Natural killer cell (primary cell): Measurements from ENCODE around the gene HDGFL2. TPM values are rescaled to one million over a fixed set of nuclear protein-coding genes. Genes with fewer than 3 reads are reported as not detected.

Experiments
- ATAC-seq, 3 donors: fragments of 150-1000 bp in 2 of 3; fragments of 200-7000 bp in 1 of 3; cut with Tn5 transposase; 1 replicate in 1 of 3; 2 replicates in 2 of 3; pipeline ENCODE4 v1.10.0; 2021; ENCODE audit warnings: mild to moderate bottlenecking in 2 of 3, moderate library complexity in 2 of 3
- DNase-seq, 2 donors: peaks; one replicate each; pipeline versions ENCODE4 v3.0.0 to v3.0.0-alpha.2; 2013 to 2021; ENCODE audit warnings: mixed read lengths in 1 of 2
- H3K27ac ChIP-seq: one replicate; pipeline ENCODE4 v1.5.1; 2013; ENCODE audit warnings: mild to moderate bottlenecking, low read length
- H3K27me3 ChIP-seq: one replicate; pipeline ENCODE4 v1.6.1; 2013; ENCODE audit warnings: low read length; ENCODE audit not compliant: control insufficient read depth, insufficient read depth
- H3K36me3 ChIP-seq: one replicate; pipeline ENCODE4 v1.6.1; 2013; ENCODE audit warnings: low read length; ENCODE audit not compliant: control insufficient read depth, insufficient read depth
- H3K4me1 ChIP-seq: one replicate; pipeline ENCODE4 v1.6.1; 2013; ENCODE audit warnings: low read length; ENCODE audit not compliant: control insufficient read depth, insufficient read depth
- H3K4me3 ChIP-seq: one replicate; pipeline ENCODE4 v1.5.1; 2013; ENCODE audit warnings: low read length
- H3K9me3 ChIP-seq: one replicate; pipeline ENCODE4 v1.6.1; 2013; ENCODE audit warnings: low read length; ENCODE audit not compliant: control insufficient read depth, insufficient read depth
- H3K27ac Mint-ChIP-seq, 2 donors: one replicate each; pipeline ENCODE4 v1.8.0; 2022; ENCODE audit warnings: mild to moderate bottlenecking in 2 of 2, mixed read lengths in 2 of 2, moderate library complexity in 1 of 2
- H3K27me3 Mint-ChIP-seq, 2 donors: one replicate each; pipeline ENCODE4 v1.8.0; 2022; ENCODE audit warnings: low read depth in 2 of 2, mixed read lengths in 2 of 2
- H3K36me3 Mint-ChIP-seq: one replicate; pipeline ENCODE4 v1.8.0; 2022; ENCODE audit warnings: mixed read lengths
- H3K4me1 Mint-ChIP-seq, 2 donors: one replicate each; pipeline ENCODE4 v1.8.0; 2022; ENCODE audit warnings: mixed read lengths in 2 of 2
- H3K4me3 Mint-ChIP-seq: one replicate; pipeline ENCODE4 v1.8.0; 2022; ENCODE audit warnings: mild to moderate bottlenecking, moderate library complexity, mixed read lengths
- H3K9me3 Mint-ChIP-seq, 2 donors: one replicate each; pipeline ENCODE4 v1.8.0; 2022; ENCODE audit warnings: mixed read lengths in 2 of 2
- CTCF ChIP-seq: fragments of 200-600 bp; IDR thresholded peaks from one replicate; pipeline ENCODE4 v1.8.0; 2022; ENCODE audit warnings: antibody characterized with exemption
- WGBS: methylation state at CpG from one replicate; pipeline ENCODE4 v1.1.7; 2013; ENCODE audit warnings: missing lambda C conversion rate; ENCODE audit not compliant: insufficient coverage; 5-methylcytosine and 5-hydroxymethylcytosine counted together
- intact Hi-C: fragments of 100-400 bp; cut with micrococcal nuclease; formaldehyde crosslinking; loops from one replicate; pipeline ENCODE4 v1.14.2; 2022
- total RNA-seq, 4 donors: library from RNA; stranded (reverse); fragments of 120-200 nt in 1 of 4; gene quantifications; one replicate each; pipeline versions ENCODE4 v1.2.3 to v1.2.4, GENCODE V29; 2013 to 2022

HDGFL2 gene
- total RNA-seq, 3 donors from 2014 or later (not counting 1 experiment from before 2014, with no cell fraction given): 28.7 to 43.6 (median 29.8) TPM

- Histone ChIP-seq H3K36me3 (no peaks in the 10 kb centered on the region), H3K4me3 (no peak overlapping the region), H3K27me3 (no peaks in the 10 kb centered on the region), H3K9me3 (no peaks in the 10 kb centered on the region), H3K4me1 (no peaks in the 10 kb centered on the region), H3K27ac (no peak overlapping the region)
- Mint-ChIP-seq H3K27ac (no peak overlapping the region), H3K4me1 (no peaks in the 10 kb centered on the region), H3K36me3 (no peaks in the 10 kb centered on the region), H3K4me3 (no peak overlapping the region), H3K9me3 (peaks cover 4% of the 10 kb centered on the region in 2 donors), H3K27me3 (peaks cover 0 to 8% of the 10 kb centered on the region in 2 donors)
- TF ChIP-seq CTCF: no peak
- WGBS: 77% methylated on average over 14 of the region's 14 CpGs
- intact Hi-C loops: no loop called here
- ATAC-seq (no peak), DNase-seq (no peak)
Measured at GRCh38 chr19:4548238-4548584, 76.1 kb downstream of the HDGFL2 start.

GRCh38 chr19:4550018-4550417, 77.9 kb downstream of the HDGFL2 start:
- TF ChIP-seq CTCF: no peak
- no peaks in the 10 kb centered on the region for H3K4me1 ChIP-seq
- Mint-ChIP-seq H3K27ac (no peak overlapping the region), H3K4me3 (no peak overlapping the region), H3K27me3 (peaks cover 0 to 8% of the 10 kb centered on the region in 2 donors), H3K4me1 (no peaks in the 10 kb centered on the region), H3K36me3 (no peaks in the 10 kb centered on the region), H3K9me3 (peaks cover 4 to 6% of the 10 kb centered on the region in 2 donors)
- no peaks in the 10 kb centered on the region for H3K36me3 ChIP-seq
- no peaks in the 10 kb centered on the region for H3K9me3 ChIP-seq
- ATAC-seq: no peak
- intact Hi-C loops: no loop called here
- no peaks in the 10 kb centered on the region for H3K27me3 ChIP-seq
- 93% methylated on average over 18 of the region's 18 CpGs for WGBS
- no peak overlapping the region for H3K4me3 ChIP-seq
- no peak overlapping the region for H3K27ac ChIP-seq
- DNase-seq: no peak

- DNase-seq (no peak), ATAC-seq (no peak)
- Histone ChIP-seq H3K36me3 (no peaks in the 10 kb centered on the region), H3K4me1 (no peaks in the 10 kb centered on the region), H3K27ac (no peak overlapping the region), H3K27me3 (no peaks in the 10 kb centered on the region), H3K4me3 (no peak overlapping the region), H3K9me3 (no peaks in the 10 kb centered on the region)
- intact Hi-C loops: no loop called here
- Mint-ChIP-seq H3K4me3 (no peak overlapping the region), H3K27me3 (peaks cover 0 to 7% of the 10 kb centered on the region in 2 donors), H3K4me1 (peaks cover 0 to under 1% of the 10 kb centered on the region in 2 donors), H3K36me3 (no peaks in the 10 kb centered on the region), H3K9me3 (peaks cover 4 to 6% of the 10 kb centered on the region in 2 donors), H3K27ac (no peak overlapping the region)
- TF ChIP-seq CTCF: no peak
- 88% methylated on average over 26 of the region's 26 CpGs for WGBS
Measured at GRCh38 chr19:4550479-4551050, 78.5 kb downstream of the HDGFL2 start.

Other genes with a start within 250 kb of the HDGFL2 start
- not detected for gene EBI3, start 242.8 kb upstream of the HDGFL2 start, total RNA-seq
- 10 to 100 TPM; 37.7 to 39.5 (median 38.5) TPM for gene YJU2, start 225.2 kb upstream of the HDGFL2 start, total RNA-seq
- gene SHD, start 193.0 kb upstream of the HDGFL2 start, total RNA-seq: under 1 TPM in 1 of 3 donors, not detected in 2; 0.20 TPM
- 10 to 100 TPM; 33.8 to 45.3 (median 41.1) TPM for gene TMIGD2, start 169.9 kb upstream of the HDGFL2 start, total RNA-seq
- gene FSD1, start 167.7 kb upstream of the HDGFL2 start, total RNA-seq: 10 to 100 TPM; 15.5 to 18.2 (median 16.4) TPM
- 1 to 10 TPM; 1.4 to 3.3 (median 2.0) TPM for gene STAP2, start 133.5 kb upstream of the HDGFL2 start, total RNA-seq
- gene MPND, start 128.7 kb upstream of the HDGFL2 start, total RNA-seq: 10 to 100 TPM; 30.4 to 38.4 (median 31.1) TPM
- 10 to 100 TPM; 43.9 to 55.7 (median 49.2) TPM for gene SH3GL1, start 71.8 kb upstream of the HDGFL2 start, total RNA-seq
- gene CHAF1A, start 69.7 kb upstream of the HDGFL2 start, total RNA-seq: 10 to 100 TPM; 34.4 to 40.8 (median 35.2) TPM
- 10 to 100 TPM; 54.3 to 67.7 (median 63.3) TPM for gene UBXN6, start 14.5 kb upstream of the HDGFL2 start, total RNA-seq
- under 1 TPM in 1 of 3 donors, not detected in 2; 0.33 TPM for gene PLIN4, start 46.2 kb downstream of the HDGFL2 start, total RNA-seq
- gene PLIN5, start 62.9 kb downstream of the HDGFL2 start, total RNA-seq: under 1 TPM in 1 of 3 donors, not detected in 2; 0.65 TPM
- 1 to 10 TPM in 1 of 3 donors, not detected in 2; 1.8 TPM for gene LRG1, start 67.7 kb downstream of the HDGFL2 start, total RNA-seq
- 1 to 10 TPM in 1 of 3 donors, under 1 TPM in 1, not detected in 1; 0.50 to 5.4 TPM for gene SEMA6B, start 87.4 kb downstream of the HDGFL2 start, total RNA-seq
- 10 to 100 TPM in 2 of 3 donors, 1 to 10 TPM in 1; 8.5 to 13.5 (median 13.3) TPM for gene TNFAIP8L1, start 167.2 kb downstream of the HDGFL2 start, total RNA-seq
- gene MYDGF, start 198.0 kb downstream of the HDGFL2 start, total RNA-seq: 10 to 100 TPM; 36.9 to 41.8 (median 37.2) TPM